ACC112 (cell line): ENCODE data around the gene RGCC.

Experiments used
- H2AFZ ChIP-seq: fragments of 200-600 bp; sonication (generic); one replicate; pipeline ENCODE4 v1.6.0; 2017; ENCODE audit warnings: antibody characterized with exemption, low read length; ENCODE audit not compliant: unreplicated experiment
- H3K27ac ChIP-seq: fragments of 200-600 bp; sonication (generic); 2 replicates; pipeline ENCODE4 v1.5.1; 2014; ENCODE audit warnings: low read depth, mild to moderate bottlenecking, antibody characterized with exemption, low read length, moderate library complexity
- H3K27me3 ChIP-seq: fragments of 200-600 bp; sonication (generic); 2 replicates; pipeline ENCODE4 v1.6.1; 2014; ENCODE audit warnings: mild to moderate bottlenecking, antibody characterized with exemption, low read length, moderate library complexity, mixed read lengths; ENCODE audit not compliant: insufficient read depth
- H3K36me3 ChIP-seq: fragments of 200-600 bp; sonication (generic); 2 replicates; pipeline ENCODE4 v1.6.1; 2016; ENCODE audit warnings: mild to moderate bottlenecking, antibody characterized with exemption, low read length, moderate library complexity, mixed read lengths; ENCODE audit not compliant: insufficient read depth
- H3K4me1 ChIP-seq: fragments of 200-600 bp; sonication (generic); one replicate; pipeline ENCODE4 v1.6.1; 2016; ENCODE audit warnings: low read length, mixed read lengths; ENCODE audit not compliant: insufficient read depth, unreplicated experiment, control insufficient read depth
- H3K4me3 ChIP-seq: fragments of 200-600 bp; sonication (generic); 2 replicates; pipeline ENCODE4 v1.5.1; 2014; ENCODE audit warnings: mild to moderate bottlenecking, low read depth, low read length
- H3K79me2 ChIP-seq: fragments of 200-600 bp; sonication (generic); one replicate; pipeline ENCODE4 v1.6.0; 2016; ENCODE audit warnings: low read length; ENCODE audit not compliant: control insufficient read depth, unreplicated experiment, insufficient read depth

The RGCC gene

GRCh38 chr13:41514853-41515395 lies 57.6 kb downstream of the RGCC start:
- H3K27ac ChIP-seq: no peak overlapping the region
- H3K4me1 ChIP-seq: no peaks in the 10 kb centered on the region
- no peaks in the 10 kb centered on the region for H3K36me3 ChIP-seq
- no peaks in the 10 kb centered on the region for H3K27me3 ChIP-seq
- H3K4me3 ChIP-seq: no peak overlapping the region
- H2AFZ ChIP-seq: no peak overlapping the region
- H3K79me2 ChIP-seq: no peaks in the 10 kb centered on the region

GRCh38 chr13:41515491-41516139 lies 58.3 kb downstream of the RGCC start:
- Histone ChIP-seq H3K79me2 (no peaks in the 10 kb centered on the region), H3K36me3 (no peaks in the 10 kb centered on the region), H3K4me1 (no peaks in the 10 kb centered on the region), H3K27me3 (no peaks in the 10 kb centered on the region), H2AFZ (no peak overlapping the region), H3K4me3 (no peak overlapping the region), H3K27ac (no peak overlapping the region)

- Histone ChIP-seq H3K79me2 (no peaks in the 10 kb centered on the region), H3K4me1 (no peaks in the 10 kb centered on the region), H3K27ac (no peak overlapping the region), H3K27me3 (no peaks in the 10 kb centered on the region), H2AFZ (no peak overlapping the region), H3K36me3 (no peaks in the 10 kb centered on the region), H3K4me3 (no peak overlapping the region)
Measured at GRCh38 chr13:41516166-41516565, 58.8 kb downstream of the RGCC start.

- Histone ChIP-seq H3K79me2 (no peaks in the 10 kb centered on the region), H3K4me3 (no peak overlapping the region), H3K4me1 (no peaks in the 10 kb centered on the region), H3K36me3 (no peaks in the 10 kb centered on the region), H2AFZ (no peak overlapping the region), H3K27ac (no peak overlapping the region), H3K27me3 (no peaks in the 10 kb centered on the region)
Measured at GRCh38 chr13:41516760-41517159, 59.4 kb downstream of the RGCC start.

GRCh38 chr13:41520016-41520659 lies 62.8 kb downstream of the RGCC start:
- Histone ChIP-seq H3K4me1 (no peaks in the 10 kb centered on the region), H3K36me3 (no peaks in the 10 kb centered on the region), H2AFZ (no peak overlapping the region), H3K27ac (no peak overlapping the region), H3K27me3 (no peaks in the 10 kb centered on the region), H3K79me2 (no peaks in the 10 kb centered on the region), H3K4me3 (no peak overlapping the region)
